Spleen (tissue), 11 donors: ENCODE measurements around the gene U2AF2. TPM values are rescaled to one million over a fixed set of nuclear protein-coding genes. Genes with fewer than 3 reads are reported as not detected.
A peak's percentile ranks its signal among the peaks of the same experiment; 100 is the strongest.

Source experiments
- DNase-seq: peaks from one replicate; pipeline ENCODE4 v3.0.0-alpha.2; 2020
- H3K27ac ChIP-seq, 8 donors: fragments of 200-600 bp; sonication (generic) in 7 of 8; 1 replicate in 4 of 8; 2 replicates in 4 of 8; pipeline versions ENCODE4 v1.5.0 to v1.8.0; 2016 to 2021; ENCODE audit warnings: inconsistent platforms in 4 of 8, mild to moderate bottlenecking in 4 of 8, moderate library complexity in 1 of 8
- H3K27me3 ChIP-seq, 7 donors: fragments of 200-600 bp; sonication (generic) in 6 of 7; replicated peaks in 1 of 7; 1 replicate in 4 of 7; 2 replicates in 3 of 7; pipeline versions ENCODE4 v1.5.0 to v1.8.0; 2016 to 2021; ENCODE audit warnings: inconsistent platforms in 3 of 7, mild to moderate bottlenecking in 1 of 7
- H3K36me3 ChIP-seq, 6 donors: fragments of 200-600 bp; sonication (generic) in 5 of 6; 1 replicate in 4 of 6; 2 replicates in 2 of 6; pipeline versions ENCODE4 v1.5.0 to v1.8.0; 2016 to 2021; ENCODE audit warnings: inconsistent platforms in 2 of 6
- H3K4me1 ChIP-seq, 6 donors: fragments of 200-600 bp; sonication (generic) in 5 of 6; 1 replicate in 3 of 6; 2 replicates in 3 of 6; pipeline versions ENCODE4 v1.5.0 to v1.8.0; 2016 to 2021; ENCODE audit warnings: inconsistent platforms in 3 of 6
- H3K4me3 ChIP-seq, 8 donors: fragments of 200-600 bp; sonication (generic) in 7 of 8; 1 replicate in 4 of 8; 2 replicates in 4 of 8; pipeline versions ENCODE4 v1.5.0 to v1.8.0; 2016 to 2021; ENCODE audit warnings: inconsistent platforms in 4 of 8, mild to moderate bottlenecking in 4 of 8, moderate library complexity in 2 of 8
- H3K9me3 ChIP-seq, 8 donors: fragments of 200-600 bp; sonication (generic) in 7 of 8; 1 replicate in 4 of 8; 2 replicates in 4 of 8; pipeline versions ENCODE4 v1.5.0 to v1.8.0; 2016 to 2021; ENCODE audit warnings: inconsistent platforms in 4 of 8
- POLR2A ChIP-seq, 3 donors: fragments of 450-650 bp; IDR thresholded peaks; one replicate each; pipeline ENCODE4 v1.5.1; 2017; ENCODE audit warnings: antibody characterized with exemption in 3 of 3, mild to moderate bottlenecking in 1 of 3
- POLR2AphosphoS5 ChIP-seq, 3 donors: sonication (generic); formaldehyde crosslinking; IDR thresholded peaks; one replicate each; pipeline ENCODE4 v1.5.1; 2017; ENCODE audit warnings: antibody characterized with exemption in 3 of 3
- WGBS, 5 donors: extraction: QIAGEN DNeasy Blood & Tissue Kit in 3 of 5; methylation state at CpG; one replicate each; pipeline versions ENCODE4 v1.1.5 to v1.1.7; 2013 to 2018; 5-methylcytosine and 5-hydroxymethylcytosine counted together
- intact Hi-C: fragments of 100-400 bp; cut with DNase I; formaldehyde crosslinking; loops from one replicate; pipeline ENCODE4 v1.15.0; 2023; ENCODE audit warnings: low total_unique reads
- polyA plus RNA-seq, 3 donors: library from polyadenylated mRNA; stranded (reverse); fragments of 200-250 nt; gene quantifications; one replicate each; pipeline ENCODE4 v1.2.1, GENCODE V29; 2013
- total RNA-seq, 7 donors: library from RNA; depleted of rRNA in 3 of 7; stranded (reverse); fragments of >200 nt in 3 of 7; fragmentation: NEBNext Ultra II Directional in 4 of 7; extraction: Animal tissue kit (Norgen Biotek cat#: 25700) in 4 of 7; gene quantifications; one replicate each; pipeline versions ENCODE4 v1.1.0 to v1.2.1, GENCODE V29; 2016 to 2021
- TF ChIP-seq, protein P1 (sequence below), 11 experiments: fragments of 200-600 bp in 7 of 11; fragments of 450-650 bp in 4 of 11; sonication (generic) in 4 of 11; IDR thresholded peaks in 8 of 11; conservative IDR thresholded peaks in 3 of 11; 1 replicate in 7 of 11; 2 replicates in 4 of 11; pipeline versions ENCODE4 v1.4.0 to v1.8.0; 2016 to 2021; ENCODE audit warnings: antibody characterized with exemption in 11 of 11, inconsistent platforms in 4 of 11, mild to moderate bottlenecking in 1 of 11
- donor health status: healthy with polysubstance abuse.
- donor health status: DM: no; HTN: no; CAD: no; lungs with moderate emphysema.
- donor health status: DM: no; HTN: no; CAD: no.
- donor health status: Bipolar disorder and iron deficiency.
- donor health status: healthy.
- donor health status: DM: no; HTN: no; CAD: no.
- donor health status: DM: yes; HTN: yes; CAD: no.

The U2AF2 gene
- total and polyA plus RNA-seq, 10 donors: 67.2 to 218 (median 171) TPM

DNA sequence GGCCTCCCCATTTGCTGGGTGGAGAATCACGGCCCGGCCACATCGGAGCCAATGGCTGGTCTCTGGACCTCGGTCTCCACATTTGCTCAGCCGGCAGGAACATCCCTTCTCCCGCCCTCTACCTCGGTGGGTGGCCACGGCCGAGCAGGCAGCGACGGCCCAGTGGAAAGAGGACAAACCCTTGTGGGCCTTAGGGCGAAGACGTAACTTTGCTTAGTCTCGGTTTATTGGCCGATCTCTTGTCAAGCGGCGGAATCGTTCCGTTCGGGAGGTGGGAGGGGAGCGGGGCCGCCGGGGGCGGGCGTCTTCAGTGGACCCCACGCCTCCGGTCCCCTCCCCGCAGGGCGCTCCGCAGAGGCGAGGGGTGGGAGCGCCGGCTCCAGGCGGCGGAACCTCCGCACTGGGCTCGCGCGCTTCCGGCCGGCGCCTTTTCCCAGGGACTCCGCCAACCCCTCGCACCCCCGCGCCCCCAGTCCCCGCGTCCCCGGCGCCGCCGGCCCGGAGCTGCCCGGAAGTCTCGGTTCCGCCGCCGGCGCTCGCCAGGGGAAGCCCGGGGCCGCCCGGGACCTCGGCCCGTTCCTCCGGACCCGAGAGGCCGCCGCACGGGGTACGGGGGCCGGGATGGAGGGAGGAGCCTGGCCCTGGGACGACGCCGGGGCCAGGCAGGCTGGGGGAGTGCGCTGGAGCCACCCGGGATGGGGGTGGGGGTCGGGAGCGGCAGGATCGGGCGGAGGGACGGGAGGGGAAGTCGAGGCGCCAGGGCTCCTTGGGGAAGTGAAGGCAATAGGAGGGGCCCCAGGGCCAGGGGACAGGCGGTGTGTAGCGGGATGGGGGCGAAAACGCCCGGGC is 14.0 kb upstream of the U2AF2 start, which contains the start of gene ZNF580:
TSS of gene ZNF580 (plus strand) at position 426 of the 849 bp plus-strand sequence. CDS start 1,507 bp downstream, outside the sequence.
- WGBS, 5 donors: 1 to 2% (median 1%) methylated on average over 42 to 89 of the region's 89 CpGs
- Histone ChIP-seq H3K4me3 (peak within 1 kb of the TSS; percentile 61 to 96 (median 78)), H3K27ac (peak within 1 kb of the TSS; percentile 88 to 94 (median 92)), H3K4me1 (peaks cover 39 to 100% (median 88%) of the 10 kb centered on the region in 6 donors), H3K36me3 (peaks cover 0 to 24% (median 16%) of the 10 kb centered on the region in 6 donors), H3K9me3 (no peaks in the 10 kb centered on the region), H3K27me3 (peaks cover 0 to 13% (median 0%) of the 10 kb centered on the region in 7 donors)
- peak; percentile 92 for DNase-seq
- intact Hi-C loops: no loop called here
- TF ChIP-seq POLR2AphosphoS5 (IDR thresholded peaks at IDR 0.05) (peak; percentile 34 to 70 (median 59)), POLR2A (IDR thresholded peaks at IDR 0.05) (peak in 1 of 3 donors; percentile 3)
- TF ChIP-seq, protein P1, sequence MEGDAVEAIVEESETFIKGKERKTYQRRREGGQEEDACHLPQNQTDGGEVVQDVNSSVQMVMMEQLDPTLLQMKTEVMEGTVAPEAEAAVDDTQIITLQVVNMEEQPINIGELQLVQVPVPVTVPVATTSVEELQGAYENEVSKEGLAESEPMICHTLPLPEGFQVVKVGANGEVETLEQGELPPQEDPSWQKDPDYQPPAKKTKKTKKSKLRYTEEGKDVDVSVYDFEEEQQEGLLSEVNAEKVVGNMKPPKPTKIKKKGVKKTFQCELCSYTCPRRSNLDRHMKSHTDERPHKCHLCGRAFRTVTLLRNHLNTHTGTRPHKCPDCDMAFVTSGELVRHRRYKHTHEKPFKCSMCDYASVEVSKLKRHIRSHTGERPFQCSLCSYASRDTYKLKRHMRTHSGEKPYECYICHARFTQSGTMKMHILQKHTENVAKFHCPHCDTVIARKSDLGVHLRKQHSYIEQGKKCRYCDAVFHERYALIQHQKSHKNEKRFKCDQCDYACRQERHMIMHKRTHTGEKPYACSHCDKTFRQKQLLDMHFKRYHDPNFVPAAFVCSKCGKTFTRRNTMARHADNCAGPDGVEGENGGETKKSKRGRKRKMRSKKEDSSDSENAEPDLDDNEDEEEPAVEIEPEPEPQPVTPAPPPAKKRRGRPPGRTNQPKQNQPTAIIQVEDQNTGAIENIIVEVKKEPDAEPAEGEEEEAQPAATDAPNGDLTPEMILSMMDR (IDR thresholded peaks at IDR 0.05 in 8 of 11, conservative IDR thresholded peaks at IDR 0.05 in 3 of 11): no peak

DNA sequence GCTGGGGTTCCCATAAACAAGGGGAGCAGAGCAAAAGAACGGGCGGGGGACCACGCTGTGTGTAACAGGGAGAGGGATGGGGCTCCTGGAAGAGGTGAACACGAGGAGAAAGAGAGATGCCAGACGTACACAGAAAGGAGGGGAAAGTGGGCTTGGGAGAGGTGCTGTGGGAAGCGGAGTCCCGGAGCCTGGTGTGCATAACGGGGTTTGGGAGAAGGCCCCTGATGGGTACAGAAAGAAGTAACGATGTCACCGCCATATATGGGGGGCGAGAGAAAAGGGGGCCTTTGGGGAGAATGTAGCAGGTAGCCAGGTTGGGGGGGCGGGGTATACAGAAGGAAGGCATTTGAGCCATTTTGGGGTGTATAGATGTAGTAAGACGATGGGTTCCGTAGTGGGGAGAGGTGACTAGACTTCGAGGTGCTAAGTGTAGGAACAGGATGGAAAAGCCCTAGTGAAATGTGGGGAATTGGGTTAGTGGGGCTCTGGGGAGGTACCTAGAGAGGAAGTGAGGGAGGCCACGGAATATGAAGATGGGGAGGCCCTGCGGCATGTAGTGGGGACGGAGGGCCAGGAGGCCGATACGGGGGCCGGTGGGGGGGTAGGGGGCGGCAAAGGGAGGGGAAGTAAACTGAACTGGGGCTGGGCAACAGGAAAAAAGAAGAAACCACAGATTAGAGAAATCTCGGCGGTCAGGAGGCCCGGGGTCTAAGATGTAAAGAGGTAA is 13.2 kb upstream of the U2AF2 start:
- no peak for DNase-seq
- peaks cover 31 to 100% (median 86%) of the 10 kb centered on the region in 6 donors for H3K4me1 ChIP-seq
- TF ChIP-seq, protein P1 (IDR thresholded peaks at IDR 0.05 in 8 of 11, conservative IDR thresholded peaks at IDR 0.05 in 3 of 11): no peak
- TF ChIP-seq POLR2AphosphoS5 (IDR thresholded peaks at IDR 0.05) (peak in 1 of 3 donors; percentile 2), POLR2A (IDR thresholded peaks at IDR 0.05) (peak in 1 of 3 donors; percentile 20)
- WGBS, 5 donors: 0 to 2% (median 1%) methylated on average over 25 of the region's 25 CpGs
- intact Hi-C loops: no loop called here
- peaks cover 0 to 28% (median 17%) of the 10 kb centered on the region in 6 donors for H3K36me3 ChIP-seq
- H3K4me3 ChIP-seq: peak overlapping the region; percentile 61 to 96 (median 78)
- H3K9me3 ChIP-seq: no peaks in the 10 kb centered on the region
- peak overlapping the region; percentile 88 to 94 (median 92) for H3K27ac ChIP-seq
- peaks cover 0 to 13% (median 0%) of the 10 kb centered on the region in 7 donors for H3K27me3 ChIP-seq

DNA sequence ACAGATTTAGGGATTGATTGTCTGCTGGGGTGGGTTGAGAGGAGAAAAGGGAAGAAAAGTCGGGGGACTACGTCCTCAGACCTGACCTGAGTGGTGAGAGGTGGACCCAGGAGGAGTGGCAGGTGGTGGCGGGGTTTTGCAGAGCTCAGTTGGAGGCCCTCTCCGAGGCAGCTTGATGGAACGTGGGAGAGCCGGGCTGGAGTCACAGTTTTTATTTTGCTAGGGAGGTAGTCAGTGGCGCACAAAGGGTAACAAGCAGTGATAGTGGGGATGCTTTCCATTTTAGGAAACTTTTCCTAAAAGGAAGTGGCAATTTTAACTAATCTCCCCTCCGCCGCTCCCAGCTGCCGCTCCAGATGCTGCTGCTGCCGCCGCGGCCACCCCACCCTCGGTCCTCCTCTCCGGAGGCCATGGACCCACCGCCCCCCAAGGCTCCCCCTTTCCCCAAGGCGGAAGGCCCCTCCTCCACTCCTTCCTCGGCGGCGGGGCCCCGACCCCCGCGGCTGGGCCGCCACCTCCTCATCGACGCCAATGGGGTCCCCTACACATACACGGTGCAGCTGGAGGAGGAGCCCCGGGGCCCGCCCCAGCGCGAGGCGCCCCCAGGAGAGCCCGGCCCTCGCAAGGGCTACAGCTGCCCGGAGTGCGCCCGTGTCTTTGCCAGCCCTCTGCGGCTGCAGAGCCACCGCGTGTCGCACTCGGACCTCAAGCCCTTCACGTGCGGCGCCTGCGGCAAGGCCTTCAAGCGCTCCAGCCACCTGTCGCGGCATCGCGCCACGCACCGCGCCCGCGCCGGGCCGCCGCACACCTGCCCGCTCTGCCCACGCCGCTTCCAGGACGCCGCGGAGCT is 12.5 kb upstream of the U2AF2 start:
- H3K4me1 ChIP-seq: peaks cover 34 to 100% (median 86%) of the 10 kb centered on the region in 6 donors
- 0 to 4% (median 2%) methylated on average over 10 to 65 of the region's 65 CpGs for WGBS, 5 donors
- intact Hi-C loops: no loop called here
- DNase-seq: peak; percentile 88
- H3K27ac ChIP-seq: peak overlapping the region; percentile 88 to 94 (median 92)
- peaks cover 0 to 28% (median 17%) of the 10 kb centered on the region in 6 donors for H3K36me3 ChIP-seq
- no peaks in the 10 kb centered on the region for H3K9me3 ChIP-seq
- TF ChIP-seq, protein P1 (IDR thresholded peaks at IDR 0.05 in 8 of 11, conservative IDR thresholded peaks at IDR 0.05 in 3 of 11): no peak
- no peak for TF ChIP-seq POLR2A (IDR thresholded peaks at IDR 0.05)
- peak; percentile 51 to 80 (median 77) for TF ChIP-seq POLR2AphosphoS5 (IDR thresholded peaks at IDR 0.05)
- peak overlapping the region; percentile 61 to 96 (median 78) for H3K4me3 ChIP-seq
- peaks cover 0 to 13% (median 0%) of the 10 kb centered on the region in 7 donors for H3K27me3 ChIP-seq
